ENCODE data around the gene PLXNA4.

The PLXNA4 gene

DNA sequence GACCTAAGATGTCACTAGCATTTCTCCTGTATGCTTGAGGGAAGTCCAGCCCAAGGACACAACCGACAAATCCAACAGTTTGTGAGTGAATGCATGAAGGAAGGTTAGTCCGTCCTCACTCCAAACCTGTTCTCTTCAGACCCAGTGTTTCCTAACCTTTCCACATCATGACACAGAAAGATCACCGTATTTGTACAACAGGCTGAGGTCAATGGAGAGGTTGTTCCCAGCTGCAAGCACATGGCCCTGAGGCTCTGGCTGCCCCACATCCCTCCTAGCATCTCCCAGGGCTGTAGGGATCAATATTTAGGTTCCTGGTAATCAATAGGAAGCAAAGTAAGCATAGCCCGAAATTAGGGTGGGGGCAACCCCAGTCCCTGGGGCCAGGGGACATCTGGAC, 227.9 kb downstream of the PLXNA4 start:
- H3K27ac ChIP-seq (ENCODE audit: low read length, poor library complexity, severe bottlenecking): no peak overlapping the region
- no peak overlapping the region for H2AK5ac ChIP-seq (ENCODE audit: low read length, severe bottlenecking)
- no peaks in the 10 kb centered on the region for H3K9me3 ChIP-seq (ENCODE audit: control insufficient read depth, low read length)
- H4K91ac ChIP-seq (ENCODE audit: low read length): no peak overlapping the region
- H3K4me3 ChIP-seq (ENCODE audit: insufficient read depth in 1 of 2, low read depth in 1 of 2, low read length in 2 of 2): no peak overlapping the region
- no peak overlapping the region for H3K9ac ChIP-seq (ENCODE audit: low read length)
- 93% methylated on average over 4 of the region's 4 CpGs for WGBS
- H4K8ac ChIP-seq (ENCODE audit: low read length): no peak overlapping the region
- H3K4me2 ChIP-seq (ENCODE audit: low read length, poor library complexity, severe bottlenecking): no peak overlapping the region
- no peak for DNase-seq
- no peaks in the 10 kb centered on the region for H3K36me3 ChIP-seq (ENCODE audit: control insufficient read depth in 1 of 2, insufficient read depth in 2 of 2, low read depth in 1 of 2, low read length in 2 of 2)
- peaks cover 7 to 23% of the 10 kb centered on the region in 2 experiments for H3K27me3 ChIP-seq (ENCODE audit: control insufficient read depth in 1 of 2, insufficient read depth in 1 of 2, low read length in 2 of 2)
- H3K18ac ChIP-seq (ENCODE audit: low read depth in 1 of 2, low read length in 2 of 2): no peak overlapping the region
- no peak overlapping the region for H2BK5ac ChIP-seq (ENCODE audit: low read depth, low read length, poor library complexity, severe bottlenecking)
- no peaks in the 10 kb centered on the region for H3K4me1 ChIP-seq (ENCODE audit: control insufficient read depth, insufficient read depth, low read depth, low read length)
- no peak overlapping the region for H2BK15ac ChIP-seq (ENCODE audit: low read depth, poor library complexity, severe bottlenecking)
- H2BK120ac ChIP-seq (ENCODE audit: low read depth, low read length): no peak overlapping the region
- H3K23ac ChIP-seq (ENCODE audit: low read length in 2 of 2): no peak overlapping the region
- H3K79me1 ChIP-seq (replicated peaks; ENCODE audit: low read length, poor library complexity, severe bottlenecking): no peaks in the 10 kb centered on the region
- no peak overlapping the region for H3K4ac ChIP-seq (ENCODE audit: low read depth in 1 of 2, low read length in 2 of 2)
- no peak overlapping the region for H2AFZ ChIP-seq (ENCODE audit: low read depth, low read length)
- H2BK12ac ChIP-seq (ENCODE audit: low read length in 2 of 2): no peak overlapping the region
- peak overlapping the region in 1 of 2 experiments; percentile 60 for H3K14ac ChIP-seq (ENCODE audit: low read length in 2 of 2)

GRCh38 chr7:132347858-132348257, 228.4 kb downstream of the PLXNA4 start:
- Histone ChIP-seq H3K18ac (ENCODE audit: low read depth in 1 of 2, low read length in 2 of 2) (no peak overlapping the region), H3K27me3 (ENCODE audit: control insufficient read depth in 1 of 2, insufficient read depth in 1 of 2, low read length in 2 of 2) (peaks cover 7 to 23% of the 10 kb centered on the region in 2 experiments), H3K14ac (ENCODE audit: low read length in 2 of 2) (no peak overlapping the region), H3K9me3 (ENCODE audit: control insufficient read depth, low read length) (no peaks in the 10 kb centered on the region), H2AFZ (ENCODE audit: low read depth, low read length) (no peak overlapping the region), H2BK15ac (ENCODE audit: low read depth, poor library complexity, severe bottlenecking) (no peak overlapping the region), H3K36me3 (ENCODE audit: control insufficient read depth in 1 of 2, insufficient read depth in 2 of 2, low read depth in 1 of 2, low read length in 2 of 2) (no peaks in the 10 kb centered on the region), H2AK5ac (ENCODE audit: low read length, severe bottlenecking) (no peak overlapping the region), H4K91ac (ENCODE audit: low read length) (no peak overlapping the region), H2BK12ac (ENCODE audit: low read length in 2 of 2) (no peak overlapping the region), H2BK120ac (ENCODE audit: low read depth, low read length) (no peak overlapping the region), H4K8ac (ENCODE audit: low read length) (no peak overlapping the region), H3K4me2 (ENCODE audit: low read length, poor library complexity, severe bottlenecking) (no peak overlapping the region), H3K4me1 (ENCODE audit: control insufficient read depth, insufficient read depth, low read depth, low read length) (no peaks in the 10 kb centered on the region), H2BK5ac (ENCODE audit: low read depth, low read length, poor library complexity, severe bottlenecking) (no peak overlapping the region), H3K23ac (ENCODE audit: low read length in 2 of 2) (no peak overlapping the region), H3K79me1 (replicated peaks; ENCODE audit: low read length, poor library complexity, severe bottlenecking) (no peaks in the 10 kb centered on the region), H3K4ac (ENCODE audit: low read depth in 1 of 2, low read length in 2 of 2) (no peak overlapping the region), H3K4me3 (ENCODE audit: insufficient read depth in 1 of 2, low read depth in 1 of 2, low read length in 2 of 2) (no peak overlapping the region), H3K9ac (ENCODE audit: low read length) (no peak overlapping the region), H3K27ac (ENCODE audit: low read length, poor library complexity, severe bottlenecking) (no peak overlapping the region)
- 70% methylated on average over 3 of the region's 3 CpGs for WGBS
- no peak for DNase-seq

- 81% methylated on average over 7 of the region's 7 CpGs for WGBS
- H2BK120ac ChIP-seq (ENCODE audit: low read depth, low read length): no peak overlapping the region
- H2BK5ac ChIP-seq (ENCODE audit: low read depth, low read length, poor library complexity, severe bottlenecking): no peak overlapping the region
- H3K4me3 ChIP-seq (ENCODE audit: insufficient read depth in 1 of 2, low read depth in 1 of 2, low read length in 2 of 2): no peak overlapping the region
- H3K23ac ChIP-seq (ENCODE audit: low read length in 2 of 2): no peak overlapping the region
- no peak overlapping the region for H2BK12ac ChIP-seq (ENCODE audit: low read length in 2 of 2)
- H3K36me3 ChIP-seq (ENCODE audit: control insufficient read depth in 1 of 2, insufficient read depth in 2 of 2, low read depth in 1 of 2, low read length in 2 of 2): no peaks in the 10 kb centered on the region
- H3K14ac ChIP-seq (ENCODE audit: low read length in 2 of 2): no peak overlapping the region
- H3K4me2 ChIP-seq (ENCODE audit: low read length, poor library complexity, severe bottlenecking): no peak overlapping the region
- peaks cover 7 to 19% of the 10 kb centered on the region in 2 experiments for H3K27me3 ChIP-seq (ENCODE audit: control insufficient read depth in 1 of 2, insufficient read depth in 1 of 2, low read length in 2 of 2)
- H3K4me1 ChIP-seq (ENCODE audit: control insufficient read depth, insufficient read depth, low read depth, low read length): no peaks in the 10 kb centered on the region
- H3K79me1 ChIP-seq (replicated peaks; ENCODE audit: low read length, poor library complexity, severe bottlenecking): no peaks in the 10 kb centered on the region
- no peak overlapping the region for H3K4ac ChIP-seq (ENCODE audit: low read depth in 1 of 2, low read length in 2 of 2)
- no peak overlapping the region for H4K8ac ChIP-seq (ENCODE audit: low read length)
- H3K9ac ChIP-seq (ENCODE audit: low read length): no peak overlapping the region
- H2BK15ac ChIP-seq (ENCODE audit: low read depth, poor library complexity, severe bottlenecking): no peak overlapping the region
- no peak for DNase-seq
- H2AFZ ChIP-seq (ENCODE audit: low read depth, low read length): no peak overlapping the region
- no peaks in the 10 kb centered on the region for H3K9me3 ChIP-seq (ENCODE audit: control insufficient read depth, low read length)
- H2AK5ac ChIP-seq (ENCODE audit: low read length, severe bottlenecking): no peak overlapping the region
- H4K91ac ChIP-seq (ENCODE audit: low read length): no peak overlapping the region
- H3K27ac ChIP-seq (ENCODE audit: low read length, poor library complexity, severe bottlenecking): no peak overlapping the region
- H3K18ac ChIP-seq (ENCODE audit: low read depth in 1 of 2, low read length in 2 of 2): no peak overlapping the region
These were observed 229.1 kb downstream of the PLXNA4 start for GRCh38 chr7:132347123-132347522.

DNA sequence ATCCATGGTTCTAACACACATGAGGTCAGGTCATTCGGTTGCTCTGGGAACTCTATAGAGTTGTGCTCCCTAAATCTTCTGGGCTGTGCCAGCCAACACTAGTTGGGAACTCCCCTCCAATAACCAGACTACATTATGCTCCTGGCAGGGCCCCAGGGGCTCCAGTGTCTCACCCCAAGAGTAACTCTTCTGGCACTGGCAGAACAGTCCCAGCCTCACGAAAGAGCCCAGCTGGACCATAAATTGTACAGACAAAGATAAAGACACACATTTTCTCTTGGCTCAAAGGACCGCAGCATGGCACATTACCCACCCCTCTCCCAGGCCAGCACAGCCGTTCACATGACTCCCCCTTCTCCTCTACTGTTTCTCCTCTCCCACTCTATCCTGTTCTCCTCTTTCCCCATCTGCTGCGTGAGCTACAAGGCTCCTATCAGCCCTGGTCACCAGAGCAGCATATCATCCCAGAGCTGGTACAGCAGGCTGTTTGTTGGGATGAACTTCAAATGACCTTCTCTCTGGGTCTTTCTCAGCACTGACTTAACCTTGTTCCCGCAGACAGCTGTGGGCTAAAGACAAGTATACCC, 230.6 kb downstream of the PLXNA4 start:
- WGBS: 76% methylated on average over 6 of the region's 6 CpGs
- H4K8ac ChIP-seq (ENCODE audit: low read length): no peak overlapping the region
- H3K18ac ChIP-seq (ENCODE audit: low read depth in 1 of 2, low read length in 2 of 2): no peak overlapping the region
- no peak overlapping the region for H3K4ac ChIP-seq (ENCODE audit: low read depth in 1 of 2, low read length in 2 of 2)
- H3K27ac ChIP-seq (ENCODE audit: low read length, poor library complexity, severe bottlenecking): no peak overlapping the region
- no peak overlapping the region for H2BK15ac ChIP-seq (ENCODE audit: low read depth, poor library complexity, severe bottlenecking)
- H4K91ac ChIP-seq (ENCODE audit: low read length): no peak overlapping the region
- DNase-seq: no peak
- H2BK5ac ChIP-seq (ENCODE audit: low read depth, low read length, poor library complexity, severe bottlenecking): no peak overlapping the region
- H3K27me3 ChIP-seq (ENCODE audit: control insufficient read depth in 1 of 2, insufficient read depth in 1 of 2, low read length in 2 of 2): peaks cover 7 to 17% of the 10 kb centered on the region in 2 experiments
- no peaks in the 10 kb centered on the region for H3K4me1 ChIP-seq (ENCODE audit: control insufficient read depth, insufficient read depth, low read depth, low read length)
- H3K9me3 ChIP-seq (ENCODE audit: control insufficient read depth, low read length): no peaks in the 10 kb centered on the region
- peak overlapping the region in 1 of 2 experiments; percentile 26 for H3K14ac ChIP-seq (ENCODE audit: low read length in 2 of 2)
- no peaks in the 10 kb centered on the region for H3K36me3 ChIP-seq (ENCODE audit: control insufficient read depth in 1 of 2, insufficient read depth in 2 of 2, low read depth in 1 of 2, low read length in 2 of 2)
- no peak overlapping the region for H2BK12ac ChIP-seq (ENCODE audit: low read length in 2 of 2)
- H2BK120ac ChIP-seq (ENCODE audit: low read depth, low read length): no peak overlapping the region
- no peak overlapping the region for H2AFZ ChIP-seq (ENCODE audit: low read depth, low read length)
- H3K4me3 ChIP-seq (ENCODE audit: insufficient read depth in 1 of 2, low read depth in 1 of 2, low read length in 2 of 2): no peak overlapping the region
- H3K4me2 ChIP-seq (ENCODE audit: low read length, poor library complexity, severe bottlenecking): no peak overlapping the region
- no peaks in the 10 kb centered on the region for H3K79me1 ChIP-seq (replicated peaks; ENCODE audit: low read length, poor library complexity, severe bottlenecking)
- no peak overlapping the region for H2AK5ac ChIP-seq (ENCODE audit: low read length, severe bottlenecking)
- no peak overlapping the region for H3K9ac ChIP-seq (ENCODE audit: low read length)
- no peak overlapping the region for H3K23ac ChIP-seq (ENCODE audit: low read length in 2 of 2)
